Stomach (tissue), 4 donors: ENCODE results near the gene TMEM51.

Experiments used
- CTCF ChIP-seq, 7 experiments: fragments of 450-650 bp in 4 of 7; fragments of 200-600 bp in 3 of 7; sonication (generic) in 3 of 7; IDR thresholded peaks; one replicate each; pipeline ENCODE4 v1.5.1; 2016 to 2019; ENCODE audit warnings: antibody characterized with exemption in 7 of 7, control low read depth in 2 of 7, mild to moderate bottlenecking in 1 of 7
- EP300 ChIP-seq: sonication (generic); formaldehyde crosslinking; IDR thresholded peaks from one replicate; pipeline ENCODE4 v1.6.1; 2017; ENCODE audit warnings: antibody characterized with exemption
- POLR2A ChIP-seq, 4 donors: fragments of 450-650 bp; IDR thresholded peaks; one replicate each; pipeline ENCODE4 v1.6.1; 2016; ENCODE audit warnings: antibody characterized with exemption in 4 of 4, control low read depth in 2 of 4, mild to moderate bottlenecking in 1 of 4, moderate library complexity in 1 of 4
- POLR2AphosphoS5 ChIP-seq, 3 donors: sonication (generic); formaldehyde crosslinking; IDR thresholded peaks; one replicate each; pipeline ENCODE4 v1.6.1; 2016; ENCODE audit warnings: antibody characterized with exemption in 3 of 3

GRCh38 chr1:15198684-15199083, 45.1 kb downstream of the TMEM51 start:
- TF ChIP-seq CTCF (IDR thresholded peaks at IDR 0.05) (no peak), POLR2A (IDR thresholded peaks at IDR 0.05) (no peak), EP300 (no peak), POLR2AphosphoS5 (IDR thresholded peaks at IDR 0.05) (peak in 2 of 3 donors; percentile 61 to 75)
